Measurements from ENCODE around the gene SPATA3. TPM values are rescaled to one million over a fixed set of nuclear protein-coding genes. Genes with fewer than 3 reads are reported as not detected.

SPATA3 gene
- polyA plus RNA-seq, 2 of the 4 experiments (the other 2 are of a cell fraction): not detected

DNA sequence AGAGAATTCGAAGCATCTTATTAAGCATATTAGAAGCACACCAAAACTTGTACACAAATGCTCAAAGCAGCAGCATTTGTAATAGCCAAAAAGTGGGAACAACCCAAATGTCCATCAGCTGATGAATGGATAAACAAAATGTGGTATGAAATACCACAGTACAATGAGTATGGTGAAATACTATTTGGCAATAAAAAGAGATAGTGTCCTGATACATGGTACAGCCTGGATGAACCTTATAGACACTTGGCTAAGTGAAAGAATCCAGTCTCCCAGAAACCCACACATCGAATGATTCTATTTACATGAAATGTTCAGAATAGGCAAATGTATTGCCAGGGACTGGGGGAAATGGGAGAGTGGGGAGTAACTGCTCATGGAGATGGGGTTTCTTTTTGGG lies 3.0 kb downstream of the SPATA3 start:
- no peak overlapping the region for H3K4me2 ChIP-seq
- POLR2A ChIA-PET: no interaction called here
- H3K27ac ChIP-seq: no peak overlapping the region
- no peak for TF ChIP-seq EP300 (IDR thresholded peaks at IDR 0.05)
- TF ChIP-seq CHD2 (IDR thresholded peaks at IDR 0.05; ENCODE audit: low read length, partially characterized antibody): no peak
- TF ChIP-seq, protein P1, sequence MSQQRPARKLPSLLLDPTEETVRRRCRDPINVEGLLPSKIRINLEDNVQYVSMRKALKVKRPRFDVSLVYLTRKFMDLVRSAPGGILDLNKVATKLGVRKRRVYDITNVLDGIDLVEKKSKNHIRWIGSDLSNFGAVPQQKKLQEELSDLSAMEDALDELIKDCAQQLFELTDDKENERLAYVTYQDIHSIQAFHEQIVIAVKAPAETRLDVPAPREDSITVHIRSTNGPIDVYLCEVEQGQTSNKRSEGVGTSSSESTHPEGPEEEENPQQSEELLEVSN (IDR thresholded peaks at IDR 0.05; ENCODE audit: borderline replicate concordance, low read depth): no peak
- no peak for TF ChIP-seq HEYL (CRISPR knock-in tag; IDR thresholded peaks at IDR 0.05)
- TF ChIP-seq ESRRA (IDR thresholded peaks at IDR 0.05; ENCODE audit: borderline replicate concordance, low read length): no peak
- no peak for TF ChIP-seq MAX (IDR thresholded peaks at IDR 0.05)
- TF ChIP-seq, protein P2, sequence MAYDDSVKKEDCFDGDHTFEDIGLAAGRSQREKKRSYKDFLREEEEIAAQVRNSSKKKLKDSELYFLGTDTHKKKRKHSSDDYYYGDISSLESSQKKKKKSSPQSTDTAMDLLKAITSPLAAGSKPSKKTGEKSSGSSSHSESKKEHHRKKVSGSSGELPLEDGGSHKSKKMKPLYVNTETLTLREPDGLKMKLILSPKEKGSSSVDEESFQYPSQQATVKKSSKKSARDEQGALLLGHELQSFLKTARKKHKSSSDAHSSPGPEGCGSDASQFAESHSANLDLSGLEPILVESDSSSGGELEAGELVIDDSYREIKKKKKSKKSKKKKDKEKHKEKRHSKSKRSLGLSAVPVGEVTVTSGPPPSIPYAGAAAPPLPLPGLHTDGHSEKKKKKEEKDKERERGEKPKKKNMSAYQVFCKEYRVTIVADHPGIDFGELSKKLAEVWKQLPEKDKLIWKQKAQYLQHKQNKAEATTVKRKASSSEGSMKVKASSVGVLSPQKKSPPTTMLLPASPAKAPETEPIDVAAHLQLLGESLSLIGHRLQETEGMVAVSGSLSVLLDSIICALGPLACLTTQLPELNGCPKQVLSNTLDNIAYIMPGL (CRISPR knock-in tag; IDR thresholded peaks at IDR 0.05; ENCODE audit: borderline replicate concordance): no peak
- TF ChIP-seq ZNF302 (CRISPR knock-in tag; IDR thresholded peaks at IDR 0.05): no peak
- TF ChIP-seq PHF8 (IDR thresholded peaks at IDR 0.05; ENCODE audit: borderline replicate concordance, low read depth): no peak
- no peak for TF ChIP-seq EHMT2 (IDR thresholded peaks at IDR 0.05; ENCODE audit: low read depth)
- TF ChIP-seq, protein P3, sequence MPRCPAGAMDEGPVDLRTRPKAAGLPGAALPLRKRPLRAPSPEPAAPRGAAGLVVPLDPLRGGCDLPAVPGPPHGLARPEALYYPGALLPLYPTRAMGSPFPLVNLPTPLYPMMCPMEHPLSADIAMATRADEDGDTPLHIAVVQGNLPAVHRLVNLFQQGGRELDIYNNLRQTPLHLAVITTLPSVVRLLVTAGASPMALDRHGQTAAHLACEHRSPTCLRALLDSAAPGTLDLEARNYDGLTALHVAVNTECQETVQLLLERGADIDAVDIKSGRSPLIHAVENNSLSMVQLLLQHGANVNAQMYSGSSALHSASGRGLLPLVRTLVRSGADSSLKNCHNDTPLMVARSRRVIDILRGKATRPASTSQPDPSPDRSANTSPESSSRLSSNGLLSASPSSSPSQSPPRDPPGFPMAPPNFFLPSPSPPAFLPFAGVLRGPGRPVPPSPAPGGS (IDR thresholded peaks at IDR 0.05): no peak
- TF ChIP-seq JUNB (IDR thresholded peaks at IDR 0.05): no peak
- TF ChIP-seq CBX8 (IDR thresholded peaks at IDR 0.05): no peak
- TF ChIP-seq HOXB5 (CRISPR knock-in tag; IDR thresholded peaks at IDR 0.05): no peak
- TF ChIP-seq CTCF (IDR thresholded peaks at IDR 0.05): no peak
- TF ChIP-seq CHD4 (IDR thresholded peaks at IDR 0.05; ENCODE audit: borderline replicate concordance): no peak
- TF ChIP-seq RCOR1 (IDR thresholded peaks at IDR 0.05; ENCODE audit: low read depth, low read length): no peak
- TF ChIP-seq FOSL2 (IDR thresholded peaks at IDR 0.05): no peak
- no peak for TF ChIP-seq FOSL2 (CRISPR knock-in tag; IDR thresholded peaks at IDR 0.05)
- no peak for TF ChIP-seq EHF (CRISPR knock-in tag; IDR thresholded peaks at IDR 0.05)
- no peak for TF ChIP-seq MYC (IDR thresholded peaks at IDR 0.05; ENCODE audit: borderline replicate concordance, low read length)
- ATAC-seq (no peak), DNase-seq (ENCODE audit: low read depth in 1 of 2, low spot score in 1 of 2) (no peak), FAIRE-seq (no peak)
- WGBS (ENCODE audit: missing lambda C conversion rate): 27% methylated on average over 2 of the region's 2 CpGs
- CTCF ChIA-PET: interaction anchor here (0.7 to 5.0 kb wide), 4 partner anchors 8 to 54 kb away, joined by 3 to 16 read pairs (median 10); no protein-coding TSS in a partner anchor
- H3K4me1 ChIP-seq: no peaks in the 10 kb centered on the region
- no peak overlapping the region for H3K4me3 ChIP-seq
- no peaks in the 10 kb centered on the region for H3K9me3 ChIP-seq

DNA sequence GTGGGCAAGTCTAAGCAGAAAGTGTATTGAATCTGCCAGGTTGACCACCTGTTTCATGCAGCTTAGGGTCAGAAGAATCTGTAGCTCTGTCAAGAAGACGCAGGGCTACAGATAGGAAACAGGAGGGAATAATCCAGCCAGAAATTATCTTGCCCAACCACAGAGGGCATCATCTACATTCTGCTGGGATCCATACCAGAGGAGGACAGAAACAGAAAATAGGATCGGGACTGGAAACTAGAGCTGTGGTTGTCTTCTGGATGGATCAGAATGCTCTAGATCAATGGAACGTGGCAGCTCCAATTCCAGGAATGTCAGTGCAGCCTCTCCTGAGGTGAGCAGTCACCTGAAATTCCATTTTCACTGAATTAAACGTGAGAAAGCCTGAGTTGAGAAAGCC lies 3.6 kb downstream of the SPATA3 start:
- CTCF ChIA-PET: interaction anchor here (0.7 to 5.0 kb wide), 6 partner anchors 11 to 175 kb away, joined by 3 to 16 read pairs (median 5); no protein-coding TSS in a partner anchor
- no peak for FAIRE-seq
- DNase-seq (ENCODE audit: low read depth in 1 of 2, low spot score in 1 of 2): no peak
- TF ChIP-seq RCOR1 (IDR thresholded peaks at IDR 0.05; ENCODE audit: low read depth, low read length): no peak
- TF ChIP-seq NPAS2 (CRISPR knock-in tag; IDR thresholded peaks at IDR 0.05; ENCODE audit: borderline replicate concordance): no peak
- no peak for TF ChIP-seq EHF (CRISPR knock-in tag; IDR thresholded peaks at IDR 0.05)
- TF ChIP-seq HOXB13 (CRISPR knock-in tag; IDR thresholded peaks at IDR 0.05; ENCODE audit: low read depth): no peak
- TF ChIP-seq, protein P1 (IDR thresholded peaks at IDR 0.05; ENCODE audit: borderline replicate concordance, low read depth): no peak
- TF ChIP-seq HES2 (IDR thresholded peaks at IDR 0.05): no peak
- TF ChIP-seq CTCF (IDR thresholded peaks at IDR 0.05): no peak
- TF ChIP-seq, protein P4, sequence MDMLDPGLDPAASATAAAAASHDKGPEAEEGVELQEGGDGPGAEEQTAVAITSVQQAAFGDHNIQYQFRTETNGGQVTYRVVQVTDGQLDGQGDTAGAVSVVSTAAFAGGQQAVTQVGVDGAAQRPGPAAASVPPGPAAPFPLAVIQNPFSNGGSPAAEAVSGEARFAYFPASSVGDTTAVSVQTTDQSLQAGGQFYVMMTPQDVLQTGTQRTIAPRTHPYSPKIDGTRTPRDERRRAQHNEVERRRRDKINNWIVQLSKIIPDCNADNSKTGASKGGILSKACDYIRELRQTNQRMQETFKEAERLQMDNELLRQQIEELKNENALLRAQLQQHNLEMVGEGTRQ (IDR thresholded peaks at IDR 0.05): no peak
- TF ChIP-seq EHMT2 (IDR thresholded peaks at IDR 0.05; ENCODE audit: low read depth): no peak
- no peak for TF ChIP-seq RAD21 (conservative IDR thresholded peaks at IDR 0.05 in 1 of 2, IDR thresholded peaks at IDR 0.05 in 1 of 2)
- no peak for TF ChIP-seq CBX2 (IDR thresholded peaks at IDR 0.05; ENCODE audit: borderline replicate concordance, low read depth)

More for the DNA sequence above, 3.6 kb downstream of the SPATA3 start:
- no peak overlapping the region for H3K4me3 ChIP-seq
- H3K4me1 ChIP-seq: no peaks in the 10 kb centered on the region
- H3K9me3 ChIP-seq: no peaks in the 10 kb centered on the region; the same call in 2 of the 3 replicates
- WGBS (ENCODE audit: missing lambda C conversion rate): 33% methylated on average over 4 of the region's 4 CpGs
- no peak overlapping the region for H3K4me2 ChIP-seq
- peak in 1 of 2 experiments; percentile 42; a peak in 2 of 6 replicates for ATAC-seq
- no peak overlapping the region for H3K27ac ChIP-seq
- POLR2A ChIA-PET: no interaction called here
